PC-3 (cell line): ENCODE measurements around the gene PLA2G4B.

ENCODE experiments used
- CTCF ChIP-seq: fragments of 300-600 bp; sonication (generic); conservative IDR thresholded peaks from 2 replicates; pipeline ENCODE4 v1.5.1; 2017; ENCODE audit warnings: antibody characterized with exemption, low read depth, mild to moderate bottlenecking, low read length
- EZH2phosphoT487 ChIP-seq: fragments of 300-600 bp; sonication (generic); IDR thresholded peaks from 2 replicates; pipeline ENCODE4 v1.6.1; 2018; ENCODE audit warnings: mild to moderate bottlenecking, antibody characterized with exemption, low read length, borderline replicate concordance

DNA sequence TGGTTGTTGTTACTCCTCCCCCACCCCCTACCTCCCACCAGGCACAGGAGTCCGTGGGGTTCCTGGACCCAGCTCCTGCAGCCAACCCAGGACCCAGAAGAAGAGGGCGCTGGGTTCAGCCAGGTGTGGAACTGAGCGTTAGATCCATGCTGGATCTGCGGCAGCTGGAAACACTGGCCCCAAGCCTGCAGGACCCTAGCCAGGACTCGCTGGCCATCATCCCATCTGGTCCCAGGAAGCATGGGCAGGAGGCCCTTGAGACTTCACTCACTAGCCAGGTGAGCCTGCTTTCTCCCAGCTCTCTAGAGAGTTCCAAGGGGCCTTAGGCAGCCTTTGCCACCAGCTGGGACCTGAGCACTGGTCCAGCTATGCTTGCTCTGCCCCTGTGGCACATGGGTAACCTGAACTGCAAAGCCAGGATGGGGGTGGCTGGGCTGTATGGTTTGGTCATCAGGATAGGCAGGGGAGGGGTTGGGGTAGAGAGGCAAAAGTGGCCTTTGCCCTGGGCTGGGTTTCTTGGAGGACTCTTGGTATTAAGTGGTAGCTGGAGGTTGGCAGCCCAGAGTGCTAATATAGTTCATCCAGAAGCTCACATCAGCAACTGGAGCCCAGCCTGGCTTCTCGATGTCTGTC is 17.7 kb upstream of the PLA2G4B start:
- TF ChIP-seq CTCF (no peak), EZH2phosphoT487 (no peak)
